ENCODE measurements around the gene ANO7. TPM values are rescaled to one million over a fixed set of nuclear protein-coding genes. Genes with fewer than 3 reads are reported as not detected.

Gene ANO7
- total RNA-seq, 1 donor: 0.43 TPM

DNA sequence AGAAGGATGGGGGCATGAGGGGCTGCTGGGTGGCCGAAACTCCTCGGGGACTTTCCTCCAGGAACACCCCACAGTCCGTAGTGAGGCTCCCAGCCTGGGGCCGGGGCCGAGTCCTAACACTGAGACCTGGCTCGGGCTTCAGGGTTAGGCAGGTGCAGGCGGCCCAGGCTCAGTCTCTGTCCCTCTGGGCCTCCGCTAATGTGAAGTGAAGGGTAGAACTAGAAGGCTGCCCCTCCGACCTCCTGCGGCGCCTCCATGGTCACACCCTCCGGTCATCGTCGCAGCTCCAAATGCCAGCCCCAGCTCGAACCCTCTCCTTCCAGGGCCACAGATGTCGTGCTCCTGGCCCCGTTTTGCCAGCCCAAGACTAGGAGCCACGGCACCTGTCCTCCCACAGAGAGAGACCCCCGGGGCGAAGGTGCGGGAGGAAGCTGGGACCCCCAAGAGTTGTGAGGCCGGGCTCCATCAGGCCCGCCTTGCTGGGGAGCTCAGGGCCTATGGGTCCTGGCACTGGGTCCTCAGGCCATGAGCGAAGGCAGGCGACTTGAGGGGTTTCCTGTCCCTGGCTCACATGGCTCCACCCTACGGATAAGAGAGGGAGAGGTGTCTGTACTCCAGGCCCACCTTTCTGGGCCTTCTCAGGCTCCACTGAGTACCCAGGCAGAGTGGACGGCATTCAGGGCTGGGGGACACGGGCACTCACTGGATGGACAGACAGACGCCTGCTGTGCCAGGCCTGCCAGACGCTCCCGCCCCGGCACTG lies 797 bp downstream of the ANO7 start:
- H3K4me3 ChIP-seq (ENCODE audit: low read depth, low read length): no peak overlapping the region
- no peak for DNase-seq (ENCODE audit: low read depth)
- TF ChIP-seq, protein P1, sequence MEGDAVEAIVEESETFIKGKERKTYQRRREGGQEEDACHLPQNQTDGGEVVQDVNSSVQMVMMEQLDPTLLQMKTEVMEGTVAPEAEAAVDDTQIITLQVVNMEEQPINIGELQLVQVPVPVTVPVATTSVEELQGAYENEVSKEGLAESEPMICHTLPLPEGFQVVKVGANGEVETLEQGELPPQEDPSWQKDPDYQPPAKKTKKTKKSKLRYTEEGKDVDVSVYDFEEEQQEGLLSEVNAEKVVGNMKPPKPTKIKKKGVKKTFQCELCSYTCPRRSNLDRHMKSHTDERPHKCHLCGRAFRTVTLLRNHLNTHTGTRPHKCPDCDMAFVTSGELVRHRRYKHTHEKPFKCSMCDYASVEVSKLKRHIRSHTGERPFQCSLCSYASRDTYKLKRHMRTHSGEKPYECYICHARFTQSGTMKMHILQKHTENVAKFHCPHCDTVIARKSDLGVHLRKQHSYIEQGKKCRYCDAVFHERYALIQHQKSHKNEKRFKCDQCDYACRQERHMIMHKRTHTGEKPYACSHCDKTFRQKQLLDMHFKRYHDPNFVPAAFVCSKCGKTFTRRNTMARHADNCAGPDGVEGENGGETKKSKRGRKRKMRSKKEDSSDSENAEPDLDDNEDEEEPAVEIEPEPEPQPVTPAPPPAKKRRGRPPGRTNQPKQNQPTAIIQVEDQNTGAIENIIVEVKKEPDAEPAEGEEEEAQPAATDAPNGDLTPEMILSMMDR (IDR thresholded peaks at IDR 0.05; ENCODE audit: insufficient read depth, low read depth, low read length): no peak

DNA sequence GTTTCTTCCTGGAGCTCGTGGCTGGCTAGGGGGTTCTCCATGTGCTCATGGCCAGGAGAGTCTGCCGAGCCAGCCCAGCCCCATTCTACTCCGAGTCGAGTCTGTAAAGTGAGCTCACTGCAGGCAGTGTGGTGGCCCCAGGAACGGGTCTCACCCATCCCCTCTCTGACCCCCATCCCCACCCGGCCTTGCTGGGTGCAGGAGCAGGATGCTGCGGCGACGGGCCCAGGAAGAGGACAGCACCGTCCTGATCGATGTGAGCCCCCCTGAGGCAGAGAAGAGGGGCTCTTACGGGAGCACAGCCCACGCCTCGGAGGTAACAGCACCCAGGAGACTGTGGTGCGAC lies 1.4 kb downstream of the ANO7 start:
- DNase-seq (ENCODE audit: low read depth): no peak
- no peak overlapping the region for H3K4me3 ChIP-seq (ENCODE audit: low read depth, low read length)
- TF ChIP-seq, protein P1 (IDR thresholded peaks at IDR 0.05; ENCODE audit: insufficient read depth, low read depth, low read length): no peak

DNA sequence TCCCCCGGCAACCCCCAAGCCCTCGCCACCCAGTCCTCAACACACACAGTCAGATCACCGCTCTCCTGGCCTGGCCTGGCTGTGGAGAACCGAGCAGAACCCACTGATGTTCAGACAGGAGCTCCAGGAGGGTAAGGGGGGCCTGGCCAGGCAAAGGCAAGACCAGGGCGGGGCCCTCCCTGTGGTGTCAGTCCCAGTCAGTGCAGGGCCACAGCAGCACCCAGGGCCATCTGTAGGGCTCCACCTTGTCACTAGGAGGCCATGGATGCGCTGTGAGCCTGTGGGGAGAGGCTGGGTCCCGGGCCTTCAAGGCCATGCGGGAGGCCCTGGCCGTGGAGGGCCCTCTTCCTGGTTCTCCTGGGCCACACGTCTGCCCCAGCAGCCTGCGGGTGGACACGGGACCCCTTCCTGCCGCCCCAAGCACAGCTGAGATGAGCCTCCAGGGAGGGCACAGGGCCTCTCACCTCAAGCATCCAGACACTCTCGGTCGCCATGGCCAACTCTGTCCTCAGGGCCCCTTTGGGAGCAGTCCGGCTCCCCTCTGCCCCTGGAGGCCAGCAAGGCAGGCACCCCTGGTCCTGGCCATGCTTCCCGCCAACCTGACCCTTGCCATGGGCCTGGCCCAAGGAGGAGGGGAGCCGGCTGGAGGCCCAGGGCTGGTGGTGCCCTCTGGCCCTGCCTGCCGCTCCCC lies 2.0 kb downstream of the ANO7 start:
- H3K4me3 ChIP-seq (ENCODE audit: low read depth, low read length): no peak overlapping the region
- TF ChIP-seq, protein P1 (IDR thresholded peaks at IDR 0.05; ENCODE audit: insufficient read depth, low read depth, low read length): no peak
- no peak for DNase-seq (ENCODE audit: low read depth)

DNA sequence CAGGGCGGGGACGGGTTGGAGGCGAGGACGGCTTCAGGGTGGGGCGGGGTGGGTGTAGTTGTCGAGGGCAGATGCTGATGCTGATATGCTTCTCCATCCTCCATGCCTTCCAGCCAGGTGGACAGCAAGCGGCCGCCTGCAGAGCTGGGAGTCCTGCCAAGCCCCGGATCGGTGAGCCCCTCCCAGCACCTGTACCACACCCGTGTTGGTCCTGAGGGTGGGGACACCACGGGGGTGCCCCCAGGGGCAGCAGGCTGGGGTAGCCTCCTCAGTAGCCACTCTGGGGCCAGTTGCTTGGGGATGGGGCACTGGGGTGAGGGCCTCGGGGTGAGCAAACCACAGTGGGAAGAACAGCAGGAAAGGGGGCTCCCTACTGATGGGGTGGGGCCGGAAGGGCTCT lies 2.6 kb downstream of the ANO7 start:
- no peak for DNase-seq (ENCODE audit: low read depth)
- TF ChIP-seq, protein P1 (IDR thresholded peaks at IDR 0.05; ENCODE audit: insufficient read depth, low read depth, low read length): no peak
- no peak overlapping the region for H3K4me3 ChIP-seq (ENCODE audit: low read depth, low read length)

DNA sequence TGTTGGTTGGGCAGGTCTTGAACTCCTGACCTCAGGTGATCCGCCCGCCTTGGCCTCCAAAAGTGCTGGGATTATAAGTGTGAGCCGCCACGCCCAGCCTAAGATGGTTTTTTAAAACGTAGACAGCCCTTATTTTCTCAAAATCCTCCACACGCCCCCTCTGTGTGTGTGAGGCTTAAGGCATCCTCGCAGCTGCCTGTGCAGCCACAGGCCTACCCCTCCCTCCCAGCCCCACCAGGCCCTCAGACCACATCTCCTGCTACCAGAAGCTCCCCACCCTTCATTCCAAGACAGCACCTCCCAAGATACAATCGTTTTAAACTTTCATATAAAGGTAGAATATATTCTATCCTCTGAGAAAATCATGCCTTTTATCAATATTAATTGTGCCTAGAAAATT lies 4.8 kb downstream of the ANO7 start:
- TF ChIP-seq, protein P1 (IDR thresholded peaks at IDR 0.05; ENCODE audit: insufficient read depth, low read depth, low read length): no peak
- H3K4me3 ChIP-seq (ENCODE audit: low read depth, low read length): no peak overlapping the region
- DNase-seq (ENCODE audit: low read depth): no peak

DNA sequence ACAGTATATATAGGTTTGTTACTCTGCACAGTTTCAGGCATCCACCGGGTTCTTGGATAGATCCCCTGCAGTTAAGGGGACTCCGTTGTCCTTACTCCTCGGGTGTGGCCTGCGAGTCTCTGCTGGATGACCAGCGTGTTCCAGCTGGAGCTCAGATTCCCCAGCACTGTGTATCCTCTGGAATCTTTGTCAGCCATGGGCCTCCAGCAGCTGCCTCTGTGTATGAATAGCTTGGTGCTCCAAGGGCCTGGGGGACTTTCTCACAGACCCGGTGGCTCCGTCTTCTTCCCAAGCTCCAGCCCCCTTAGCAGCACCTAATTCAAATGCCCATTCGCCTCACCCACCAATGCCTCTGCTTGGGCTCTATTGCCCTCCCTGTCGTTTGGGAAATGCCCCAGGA lies 6.3 kb downstream of the ANO7 start:
- TF ChIP-seq, protein P1 (IDR thresholded peaks at IDR 0.05; ENCODE audit: insufficient read depth, low read depth, low read length): no peak
- H3K4me3 ChIP-seq (ENCODE audit: low read depth, low read length): no peak overlapping the region
- DNase-seq (ENCODE audit: low read depth): no peak
